VCaP (cell line): ENCODE measurements around the gene HPD.

Experiments
- H3K27ac ChIP-seq: fragments of 450-650 bp; 2 replicates; pipeline ENCODE4 v1.5.1; 2017
- CTCF ChIP-seq: fragments of 450-650 bp; conservative IDR thresholded peaks from 2 replicates; pipeline ENCODE4 v1.5.1; 2017; ENCODE audit warnings: mild to moderate bottlenecking, moderate library complexity

Gene HPD

GRCh38 chr12:121858662-121859572 lies at the start of gene HPD:
Gene HPD (minus strand): TSS chr12:121858859. CDS start chr12:121858823, 36 bp downstream.
- no peak within 1 kb of the TSS for H3K27ac ChIP-seq
- TF ChIP-seq CTCF = no peak

GRCh38 chr12:121905746-121906145 lies 47.1 kb upstream of the HPD start:
- TF ChIP-seq CTCF = no peak
- no peak overlapping the region for H3K27ac ChIP-seq

- H3K27ac ChIP-seq = no peak overlapping the region
- TF ChIP-seq CTCF = no peak
These were observed 44.5 kb upstream of the HPD start for GRCh38 chr12:121903202-121903601.

- H3K27ac ChIP-seq = no peak overlapping the region
- TF ChIP-seq CTCF = no peak
These were observed 40.9 kb upstream of the HPD start for GRCh38 chr12:121899590-121899989.

- no peak overlapping the region for H3K27ac ChIP-seq
- no peak for TF ChIP-seq CTCF
These were observed 39.6 kb upstream of the HPD start for GRCh38 chr12:121898287-121898686.

GRCh38 chr12:121894633-121895032 lies 36.0 kb upstream of the HPD start:
- H3K27ac ChIP-seq = peak overlapping the region; percentile 60

More at GRCh38 chr12:121894633-121895032, 36.0 kb upstream of the HPD start:
- peak; percentile 59 for TF ChIP-seq CTCF
